Fibroblast of mammary gland (primary cell): ENCODE measurements around the gene FAM25C.
"Not testable (repeated sequence)": the region's sequence is repeated elsewhere in the genome, so short reads cannot be mapped to it uniquely, and the experiment has no call there.

Experiments
- DNase-seq: peaks from one replicate; pipeline ENCODE4 v3.0.0-alpha.2; 2010; ENCODE audit warnings: low read depth
- H3K4me3 ChIP-seq: 2 replicates; pipeline ENCODE4 v1.5.1; 2011; ENCODE audit warnings: low read depth, mild to moderate bottlenecking, low read length, moderate library complexity; ENCODE audit not compliant: control insufficient read depth

Gene FAM25C

DNA sequence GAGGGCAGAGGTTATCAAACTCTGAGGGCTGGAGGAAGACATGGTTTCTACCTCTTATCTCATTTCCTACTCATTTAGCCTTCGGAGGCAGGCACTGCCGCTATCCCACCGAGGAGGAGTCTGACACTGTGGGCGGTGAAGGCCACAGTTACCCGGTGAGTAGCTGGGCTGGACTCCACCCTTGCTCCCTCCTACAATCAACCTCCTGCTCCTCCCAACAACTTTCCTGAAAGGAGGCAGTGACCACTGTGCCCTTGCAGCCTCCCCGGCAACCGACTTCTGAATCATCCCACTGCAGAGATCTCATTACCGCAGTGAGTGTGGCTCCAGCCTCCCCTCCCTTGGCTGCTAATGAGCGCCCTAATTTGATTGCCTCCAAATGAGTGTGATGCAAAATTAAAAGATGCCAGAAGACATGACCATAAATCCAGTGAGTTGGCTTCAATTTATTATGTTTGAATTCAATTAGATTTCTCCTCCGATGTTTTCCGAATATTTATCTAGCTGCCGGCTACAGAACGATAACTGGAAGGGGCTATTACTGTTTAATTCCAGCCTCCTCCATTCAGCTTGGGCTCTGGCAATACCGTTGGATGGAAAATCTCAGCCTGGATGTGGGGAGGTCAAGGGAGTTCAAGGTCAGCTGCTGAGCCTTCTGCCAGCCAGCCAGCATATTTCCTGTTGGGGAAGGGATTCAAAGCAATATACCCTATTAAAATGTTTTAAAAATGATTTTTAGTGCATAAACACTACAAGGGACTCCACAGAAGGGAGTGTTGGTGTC, 35.1 kb downstream of the FAM25C start:
- DNase-seq, H3K4me3 ChIP-seq: not testable (repeated sequence)

- DNase-seq, H3K4me3 ChIP-seq: not testable (repeated sequence)
Measured at GRCh38 chr10:47962785-47963184, 36.8 kb downstream of the FAM25C start.

DNA sequence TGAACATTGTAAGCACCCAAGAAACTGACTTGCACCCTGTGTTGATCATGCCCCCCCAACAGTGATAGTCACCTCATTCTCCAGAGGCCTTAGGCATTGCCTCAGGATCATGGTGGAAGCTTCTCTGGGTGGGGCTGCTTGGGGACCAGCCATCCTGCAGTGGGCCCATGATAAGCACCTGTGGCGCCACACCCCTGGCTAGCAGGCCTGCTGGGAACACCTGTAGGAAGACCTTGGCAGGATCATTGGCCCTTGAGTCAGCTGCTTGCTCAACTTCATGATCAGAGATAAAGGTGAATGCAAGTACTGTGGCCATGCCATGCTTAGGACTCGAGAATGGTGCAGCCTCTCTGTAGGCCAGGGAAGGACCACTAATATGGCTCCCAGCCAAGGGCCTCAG, 38.9 kb downstream of the FAM25C start:
- H3K4me3 ChIP-seq, result not testable (repeated sequence)

DNA sequence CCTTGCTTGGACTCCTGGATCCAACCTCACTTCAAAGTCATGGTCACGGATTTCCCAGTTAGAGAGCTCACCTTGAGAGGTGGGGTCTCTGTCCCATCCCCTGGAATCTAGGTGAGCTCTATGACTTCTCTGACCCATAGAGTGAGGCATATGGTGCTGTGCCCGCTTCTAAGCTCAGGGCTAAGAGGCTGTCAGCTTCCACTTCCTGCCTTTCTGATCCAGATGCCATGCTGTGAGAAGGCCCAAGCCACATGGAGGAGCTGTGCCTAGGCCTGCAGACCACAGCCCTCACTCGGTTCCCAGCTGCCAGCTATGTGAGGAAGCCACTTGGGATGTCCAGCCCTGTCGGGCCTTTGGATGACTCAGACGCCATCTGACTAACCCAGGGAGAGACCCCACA, 39.9 kb downstream of the FAM25C start:
- not testable (repeated sequence) for H3K4me3 ChIP-seq
- peak; percentile 0 for DNase-seq

More for the DNA sequence above, 38.9 kb downstream of the FAM25C start:
- not testable (repeated sequence) for DNase-seq

GRCh38 chr10:47957158-47957557, 42.4 kb downstream of the FAM25C start:
- DNase-seq, H3K4me3 ChIP-seq: not testable (repeated sequence)

DNA sequence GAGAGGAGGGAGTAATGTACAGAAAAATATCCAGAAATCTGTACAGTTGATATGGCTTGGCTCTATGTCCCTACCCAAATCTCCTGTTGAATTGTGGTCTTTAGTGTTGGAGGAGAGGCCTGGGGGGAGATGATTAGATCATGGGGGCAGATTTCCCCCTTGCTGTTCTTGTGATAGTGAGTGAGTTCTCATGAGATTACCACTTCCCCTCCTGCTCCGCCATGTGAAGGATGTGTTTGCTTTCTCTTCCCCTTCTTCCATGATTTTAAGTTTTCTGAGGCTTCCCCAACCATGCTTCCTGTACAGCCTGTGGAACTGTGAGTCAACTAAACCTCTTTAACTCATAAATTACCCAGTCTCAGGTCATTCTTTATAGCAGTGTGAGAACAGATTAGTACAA, 52.2 kb downstream of the FAM25C start:
- DNase-seq, H3K4me3 ChIP-seq: not testable (repeated sequence)
